GM10248 (cell line): ENCODE measurements around the gene SETD6.

ENCODE experiments used
- CTCF ChIA-PET: fragments of 300-600 bp; sonication (Branson Sonifier 250); formaldehyde crosslinking; extraction: SDS; loops from one replicate; lab custom pipeline; 2021; ENCODE audit warnings: antibody characterized with exemption; lab: Yijun Ruan, JAX
- POLR2A ChIA-PET: fragments of 350-650 bp; sonication (Branson Sonifier 250); formaldehyde crosslinking; extraction: SDS; loops from one replicate; lab custom pipeline; 2020; ENCODE audit warnings: antibody characterized with exemption; lab: Yijun Ruan, JAX
- DNase-seq: peaks from one replicate; pipeline ENCODE4 v3.0.0; 2012; ENCODE audit errors: extremely low spot score
- TF ChIP-seq, protein P1 (sequence below): IDR thresholded peaks from 2 replicates; pipeline ENCODE4 v1.5.1; 2012; ENCODE audit warnings: mild to moderate bottlenecking, low read depth; ENCODE audit errors: extremely low read depth, missing control alignments, control extremely low read depth

Gene SETD6

DNA sequence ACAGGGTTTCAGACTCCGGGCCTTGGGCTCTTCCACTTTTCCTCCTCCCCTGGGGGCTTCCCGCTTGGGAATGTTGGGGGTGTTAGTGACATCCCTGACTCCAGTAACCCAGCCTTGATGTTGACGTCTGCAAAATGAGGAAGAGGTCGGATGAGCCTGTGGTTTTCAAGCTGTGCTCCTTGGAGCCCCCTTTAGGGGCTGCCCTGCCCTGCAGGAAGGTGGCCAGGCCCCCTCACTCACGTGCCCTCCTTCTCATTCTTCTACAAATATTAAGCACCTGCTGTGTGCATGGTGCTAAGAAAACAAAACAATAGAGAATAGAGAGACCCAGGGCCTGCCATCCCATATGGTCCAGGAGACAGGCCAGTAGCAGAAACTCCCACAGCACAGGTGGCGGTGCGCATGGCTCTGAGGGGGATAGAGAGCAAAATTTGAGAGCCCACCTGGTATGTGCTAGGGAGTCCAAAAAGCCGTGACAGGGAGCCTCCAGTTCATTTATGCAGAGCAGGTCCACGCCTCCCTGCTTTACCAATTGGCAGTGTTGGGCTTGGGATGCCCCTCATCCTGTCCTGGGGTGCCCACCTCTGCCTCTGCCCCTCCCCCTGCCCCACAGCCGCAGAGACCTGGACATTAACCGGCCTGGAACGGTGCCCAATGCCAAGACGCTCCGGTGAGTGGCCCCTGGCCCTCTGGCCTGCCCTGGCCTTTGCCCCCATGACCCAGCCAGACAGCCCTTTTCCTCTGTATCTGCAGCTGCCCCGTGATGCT lies 7.9 kb upstream of the SETD6 start:
- DNase-seq = no peak
- TF ChIP-seq, protein P1, sequence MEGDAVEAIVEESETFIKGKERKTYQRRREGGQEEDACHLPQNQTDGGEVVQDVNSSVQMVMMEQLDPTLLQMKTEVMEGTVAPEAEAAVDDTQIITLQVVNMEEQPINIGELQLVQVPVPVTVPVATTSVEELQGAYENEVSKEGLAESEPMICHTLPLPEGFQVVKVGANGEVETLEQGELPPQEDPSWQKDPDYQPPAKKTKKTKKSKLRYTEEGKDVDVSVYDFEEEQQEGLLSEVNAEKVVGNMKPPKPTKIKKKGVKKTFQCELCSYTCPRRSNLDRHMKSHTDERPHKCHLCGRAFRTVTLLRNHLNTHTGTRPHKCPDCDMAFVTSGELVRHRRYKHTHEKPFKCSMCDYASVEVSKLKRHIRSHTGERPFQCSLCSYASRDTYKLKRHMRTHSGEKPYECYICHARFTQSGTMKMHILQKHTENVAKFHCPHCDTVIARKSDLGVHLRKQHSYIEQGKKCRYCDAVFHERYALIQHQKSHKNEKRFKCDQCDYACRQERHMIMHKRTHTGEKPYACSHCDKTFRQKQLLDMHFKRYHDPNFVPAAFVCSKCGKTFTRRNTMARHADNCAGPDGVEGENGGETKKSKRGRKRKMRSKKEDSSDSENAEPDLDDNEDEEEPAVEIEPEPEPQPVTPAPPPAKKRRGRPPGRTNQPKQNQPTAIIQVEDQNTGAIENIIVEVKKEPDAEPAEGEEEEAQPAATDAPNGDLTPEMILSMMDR = no peak
- CTCF ChIA-PET = interaction anchor here (1.8 kb wide), 1 partner anchor 154 kb away, joined by 6 read pairs; no protein-coding TSS in a partner anchor
- POLR2A ChIA-PET = no interaction called here

DNA sequence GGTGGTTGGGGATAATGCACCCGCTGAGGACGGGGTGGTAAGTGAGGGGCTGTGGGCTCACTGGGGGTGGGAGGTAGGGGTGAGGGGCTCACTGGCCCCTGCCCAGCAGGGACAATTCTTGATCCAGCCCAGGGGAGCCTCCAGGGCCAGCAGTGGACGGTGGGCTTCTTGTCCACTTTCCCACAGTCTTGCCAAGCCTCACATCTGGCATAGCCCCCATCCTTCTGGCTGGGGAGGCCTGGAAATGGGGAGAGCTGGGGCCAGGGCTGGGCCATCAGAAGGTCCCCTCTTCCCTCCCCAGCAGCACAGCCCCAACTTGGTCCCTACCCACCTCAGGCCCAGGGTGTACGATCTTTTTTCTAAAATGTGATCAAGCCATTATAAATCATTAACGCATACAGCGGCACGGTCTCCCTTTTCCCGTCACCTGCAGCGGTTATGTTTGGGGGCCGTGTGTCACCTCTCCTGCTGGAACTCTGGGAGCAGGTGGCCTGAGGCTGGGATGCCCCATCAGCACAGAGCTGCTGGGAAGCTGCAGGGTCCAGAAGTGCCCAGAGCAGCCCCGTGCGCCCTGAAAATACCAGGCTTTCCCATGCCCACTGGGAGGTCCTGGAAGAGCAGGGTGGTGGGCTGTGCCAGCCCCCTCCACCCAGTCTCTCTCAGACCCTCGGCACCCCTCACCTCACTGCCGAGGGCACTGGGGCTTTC lies 7.2 kb upstream of the SETD6 start:
- no peak for DNase-seq
- TF ChIP-seq, protein P1 = no peak
- ChIA-PET POLR2A (no interaction called here), CTCF (interaction anchor here (1.6 kb wide), 1 partner anchor 153 kb away, joined by 6 read pairs; no protein-coding TSS in a partner anchor)

DNA sequence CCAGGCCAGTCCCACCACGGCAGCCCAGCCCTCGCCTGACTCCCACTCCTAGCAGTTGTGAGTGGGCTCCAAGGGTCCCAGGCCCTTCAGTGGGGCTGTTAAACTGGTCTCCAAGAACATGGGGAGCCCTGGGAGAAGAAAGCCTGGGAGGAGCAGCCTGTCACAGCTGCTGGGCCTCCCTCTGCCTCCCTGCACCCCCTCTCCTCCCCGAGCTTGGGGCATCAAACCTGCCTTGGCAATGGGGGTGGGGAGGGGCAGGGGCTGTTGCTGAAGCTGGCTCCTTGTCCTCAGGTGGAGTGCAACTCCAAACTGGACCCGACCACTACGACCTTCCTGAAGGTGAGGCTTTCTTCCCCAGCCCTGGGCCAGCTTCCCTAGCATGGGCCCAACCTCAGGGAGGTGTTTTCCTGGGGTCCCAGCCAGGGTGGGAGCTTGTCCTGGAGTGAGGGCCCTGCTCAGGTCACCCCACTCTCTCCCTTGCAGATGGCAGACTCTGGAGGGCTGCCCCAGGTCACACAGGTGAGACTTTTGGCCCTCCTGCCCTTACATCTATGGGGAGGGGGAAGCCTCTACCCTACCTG lies 6.6 kb upstream of the SETD6 start:
- DNase-seq = no peak
- TF ChIP-seq, protein P1 = no peak
- POLR2A ChIA-PET = no interaction called here
- CTCF ChIA-PET = interaction anchor here (1.6 kb wide), 1 partner anchor 153 kb away, joined by 6 read pairs; no protein-coding TSS in a partner anchor

DNA sequence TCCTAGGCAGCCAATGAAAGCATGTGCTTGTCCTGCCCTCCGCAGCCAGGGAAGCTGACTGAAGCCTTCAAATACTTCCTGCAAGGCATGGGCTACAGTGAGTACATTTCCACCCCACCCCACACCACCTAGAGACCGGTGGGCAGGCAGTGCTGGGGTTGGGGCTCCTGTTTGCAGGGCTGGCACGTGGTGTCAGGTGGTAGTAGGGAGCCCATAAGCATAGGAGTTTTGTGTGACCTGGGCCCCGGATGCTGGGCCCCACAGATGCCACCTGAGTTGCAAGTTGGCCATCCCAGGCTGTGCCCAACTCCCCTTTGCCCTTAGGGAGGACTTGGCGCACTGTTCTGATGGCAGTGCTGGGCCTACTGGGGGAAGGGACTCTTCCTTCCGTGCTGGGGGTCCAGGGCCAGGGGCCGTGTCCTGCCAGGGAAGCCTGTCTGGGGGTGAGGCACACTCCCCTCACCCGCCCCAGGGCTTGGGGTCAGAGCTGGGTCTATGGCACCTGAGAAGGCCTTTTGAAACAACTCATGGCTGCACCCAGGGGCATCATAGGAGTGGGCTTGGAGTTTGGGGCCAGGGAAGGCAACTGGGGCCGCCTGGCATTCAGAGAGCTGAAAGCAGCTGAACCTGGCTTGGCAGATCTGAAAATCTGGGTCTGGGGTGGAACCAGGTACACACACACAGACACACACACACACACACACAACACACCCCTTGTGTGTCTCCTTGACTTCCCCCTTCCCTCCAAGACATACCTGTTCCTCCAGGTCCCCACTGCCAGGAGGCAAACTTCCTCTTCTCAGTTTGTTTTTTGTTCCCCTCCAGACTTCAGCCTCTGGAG lies 5.8 kb upstream of the SETD6 start:
- CTCF ChIA-PET = interaction anchor here (1.0 to 1.6 kb wide), 4 partner anchors 10 to 152 kb away, joined by 3 to 6 read pairs (median 4); partner anchors contain the start of gene NDRG4
- POLR2A ChIA-PET = no interaction called here
- DNase-seq = no peak
- TF ChIP-seq, protein P1 = no peak

DNA sequence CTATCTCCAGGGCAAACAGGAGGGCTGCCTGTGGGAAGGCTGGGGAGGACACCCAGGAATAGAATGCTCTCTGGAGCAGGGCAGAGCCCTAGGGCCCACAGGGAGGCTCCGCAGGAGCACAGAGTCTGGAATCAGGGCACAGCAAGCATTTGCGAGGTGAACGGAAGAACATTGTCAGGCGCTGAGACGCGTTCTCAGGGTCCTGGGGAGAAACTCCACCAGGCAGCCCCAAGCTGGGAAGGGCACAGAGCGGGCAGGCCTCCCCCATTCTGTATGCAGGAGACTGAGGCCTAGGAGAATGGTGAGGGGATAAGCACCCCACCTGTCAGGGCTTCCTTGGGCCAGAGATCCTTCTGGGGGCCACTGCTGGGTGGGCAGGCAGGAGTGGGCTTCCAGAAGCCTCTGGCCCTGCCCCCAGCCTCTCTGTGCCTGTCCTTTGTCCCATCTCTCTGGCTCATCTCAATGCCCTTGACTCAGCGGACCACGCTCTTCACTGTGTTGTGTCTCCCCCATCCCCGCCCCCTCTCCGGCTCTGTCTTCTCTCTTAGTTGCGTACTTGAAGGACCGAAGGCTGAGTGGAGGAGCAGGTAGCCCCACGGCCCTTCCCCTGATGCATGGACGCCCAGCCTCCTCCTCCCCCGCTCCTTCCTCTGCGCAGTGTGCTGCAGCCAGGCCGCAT lies 5.1 kb upstream of the SETD6 start:
- CTCF ChIA-PET = interaction anchor here (1.0 to 4.7 kb wide), 7 partner anchors 10 to 174 kb away, joined by 3 to 44 read pairs (median 4); partner anchors contain the start of gene NDRG4
- POLR2A ChIA-PET = no interaction called here
- TF ChIP-seq, protein P1 = no peak
- DNase-seq = no peak
